Stomach (tissue), 9 donors: Measurements from ENCODE around the gene RINT1. TPM values are rescaled to one million over a fixed set of nuclear protein-coding genes. Genes with fewer than 3 reads are reported as not detected.

Source experiments
- DNase-seq, 2 donors: peaks; one replicate each; pipeline versions ENCODE4 v3.0.0 to v3.0.0-alpha.2; 2013 to 2019
- H3K27ac ChIP-seq, 5 donors: fragments of 200-600 bp in 4 of 5; sonication (generic) in 4 of 5; one replicate each; pipeline ENCODE4 v1.5.1; 2013 to 2019; ENCODE audit warnings: mild to moderate bottlenecking in 1 of 5, moderate library complexity in 1 of 5
- H3K27me3 ChIP-seq, 3 donors: fragments of 200-600 bp; sonication (generic); one replicate each; pipeline ENCODE4 v1.5.1; 2017 to 2019; ENCODE audit warnings: mixed run types in 1 of 3
- H3K36me3 ChIP-seq, 4 donors: fragments of 200-600 bp; sonication (generic); 1 replicate in 3 of 4; 2 replicates in 1 of 4; pipeline ENCODE4 v1.5.1; 2016 to 2019
- H3K4me1 ChIP-seq, 4 donors: fragments of 200-600 bp; sonication (generic); one replicate each; pipeline ENCODE4 v1.5.1; 2016 to 2019
- H3K4me3 ChIP-seq, 4 donors: fragments of 200-600 bp; sonication (generic) in 3 of 4; one replicate each; pipeline ENCODE4 v1.5.1; 2016 to 2019; ENCODE audit warnings: mild to moderate bottlenecking in 1 of 4
- H3K9me3 ChIP-seq, 4 donors: fragments of 200-600 bp; sonication (generic); one replicate each; pipeline ENCODE4 v1.5.1; 2016 to 2019
- CTCF ChIP-seq, 7 experiments: fragments of 450-650 bp in 4 of 7; fragments of 200-600 bp in 3 of 7; sonication (generic) in 3 of 7; IDR thresholded peaks; one replicate each; pipeline ENCODE4 v1.5.1; 2016 to 2019; ENCODE audit warnings: antibody characterized with exemption in 7 of 7, control low read depth in 2 of 7, mild to moderate bottlenecking in 1 of 7
- EP300 ChIP-seq: sonication (generic); formaldehyde crosslinking; IDR thresholded peaks from one replicate; pipeline ENCODE4 v1.6.1; 2017; ENCODE audit warnings: antibody characterized with exemption
- POLR2A ChIP-seq, 4 donors: fragments of 450-650 bp; IDR thresholded peaks; one replicate each; pipeline ENCODE4 v1.6.1; 2016; ENCODE audit warnings: antibody characterized with exemption in 4 of 4, control low read depth in 2 of 4, mild to moderate bottlenecking in 1 of 4, moderate library complexity in 1 of 4
- POLR2AphosphoS5 ChIP-seq, 3 donors: sonication (generic); formaldehyde crosslinking; IDR thresholded peaks; one replicate each; pipeline ENCODE4 v1.6.1; 2016; ENCODE audit warnings: antibody characterized with exemption in 3 of 3
- WGBS, 5 donors: extraction: QIAGEN DNeasy Blood & Tissue Kit in 3 of 5; methylation state at CpG; one replicate each; pipeline versions ENCODE4 v1.1.5 to v1.1.7; 2013 to 2018; 5-methylcytosine and 5-hydroxymethylcytosine counted together
- intact Hi-C: fragments of 100-400 bp; cut with DNase I; formaldehyde crosslinking; loops from one replicate; pipeline ENCODE4 v1.15.1; 2023; ENCODE audit warnings: low total_unique reads
- polyA plus RNA-seq, 3 donors: library from polyadenylated mRNA; stranded (reverse); fragments of 200-250 nt; gene quantifications; one replicate each; pipeline ENCODE4 v1.2.3, GENCODE V29; 2013
- total RNA-seq, 5 donors: library from RNA; depleted of rRNA; stranded (reverse); fragments of >200 nt; gene quantifications; one replicate each; pipeline versions ENCODE4 v1.1.0 to v1.2.3, GENCODE V29; 2014 to 2016
- donor health status: healthy with polysubstance abuse.
- donor health status: Bipolar disorder and iron deficiency.
- donor health status: healthy.

Gene RINT1
- total and polyA plus RNA-seq, 8 donors = 4.9 to 79.4 (median 10.0) TPM

GRCh38 chr7:105602325-105603305 is 70.6 kb downstream of the RINT1 start:
- no peak overlapping the region for H3K27ac ChIP-seq
- DNase-seq = peak in 1 of 2 donors; percentile 45
- no peak for TF ChIP-seq POLR2A (IDR thresholded peaks at IDR 0.05)
- TF ChIP-seq CTCF (IDR thresholded peaks at IDR 0.05) = no peak
- no peak for TF ChIP-seq POLR2AphosphoS5 (IDR thresholded peaks at IDR 0.05)
- no peak for TF ChIP-seq EP300
- WGBS, 5 donors = 55 to 65% (median 60%) methylated on average over 19 of the region's 19 CpGs
- no peak overlapping the region for H3K4me3 ChIP-seq
- peaks cover 0 to 11% (median 8%) of the 10 kb centered on the region in 4 donors for H3K36me3 ChIP-seq
- no peaks in the 10 kb centered on the region for H3K9me3 ChIP-seq
- H3K27me3 ChIP-seq = no peaks in the 10 kb centered on the region
- intact Hi-C loops = no loop called here
- H3K4me1 ChIP-seq = peaks cover 5 to 18% (median 10%) of the 10 kb centered on the region in 4 donors

GRCh38 chr7:105610165-105610930 is 78.3 kb downstream of the RINT1 start:
- no peak overlapping the region for H3K27ac ChIP-seq
- intact Hi-C loops = no loop called here
- H3K4me1 ChIP-seq = no peaks in the 10 kb centered on the region
- no peaks in the 10 kb centered on the region for H3K27me3 ChIP-seq
- H3K4me3 ChIP-seq = no peak overlapping the region
- DNase-seq = no peak
- H3K36me3 ChIP-seq = peaks cover 16 to 56% (median 41%) of the 10 kb centered on the region in 4 donors
- WGBS, 5 donors = 93 to 99% (median 94%) methylated on average over 8 of the region's 8 CpGs
- H3K9me3 ChIP-seq = no peaks in the 10 kb centered on the region
- TF ChIP-seq CTCF (IDR thresholded peaks at IDR 0.05) (no peak), EP300 (no peak), POLR2A (IDR thresholded peaks at IDR 0.05) (no peak), POLR2AphosphoS5 (IDR thresholded peaks at IDR 0.05) (no peak)

- Histone ChIP-seq H3K9me3 (no peaks in the 10 kb centered on the region), H3K36me3 (peaks cover 22 to 65% (median 55%) of the 10 kb centered on the region in 4 donors), H3K27me3 (no peaks in the 10 kb centered on the region), H3K27ac (no peak overlapping the region), H3K4me3 (no peak overlapping the region), H3K4me1 (no peaks in the 10 kb centered on the region)
- intact Hi-C loops = no loop called here
- no peak for DNase-seq
- no peak for TF ChIP-seq EP300
- TF ChIP-seq CTCF (IDR thresholded peaks at IDR 0.05) = no peak
- TF ChIP-seq POLR2A (IDR thresholded peaks at IDR 0.05) = no peak
- no peak for TF ChIP-seq POLR2AphosphoS5 (IDR thresholded peaks at IDR 0.05)
- WGBS, 5 donors = 83 to 85% (median 85%) methylated on average over 16 of the region's 16 CpGs
These were observed 80.1 kb downstream of the RINT1 start for GRCh38 chr7:105611856-105612775.
